DMS79 treated with DMSO at 0.1 percent for 48 hours (cell line): ENCODE data around the gene GPX4.
A peak's percentile ranks its signal among the peaks of the same experiment; 100 is the strongest.

ENCODE experiments used
- DNase-seq: peaks from one replicate; lab custom pipeline; 2025; lab: John Stamatoyannopoulos, UW

The GPX4 gene

GRCh38 chr19:1068009-1069001, 35.5 kb upstream of the GPX4 start:
- DNase-seq: no peak

- DNase-seq: no peak
Observed at GRCh38 chr19:1069009-1069779, 34.6 kb upstream of the GPX4 start.

GRCh38 chr19:1070576-1070930, 33.2 kb upstream of the GPX4 start:
- DNase-seq: no peak

- DNase-seq: no peak
Observed at GRCh38 chr19:1070931-1071791, 32.6 kb upstream of the GPX4 start.

GRCh38 chr19:1072371-1073015, 31.3 kb upstream of the GPX4 start:
- DNase-seq: no peak

GRCh38 chr19:1073063-1073955, 30.5 kb upstream of the GPX4 start:
- DNase-seq: no peak

- no peak for DNase-seq
Observed at GRCh38 chr19:1073956-1074517, 29.8 kb upstream of the GPX4 start.

GRCh38 chr19:1074544-1075283, 29.1 kb upstream of the GPX4 start:
- peak; percentile 82 for DNase-seq

GRCh38 chr19:1076046-1076386, 27.8 kb upstream of the GPX4 start:
- DNase-seq: no peak

- no peak for DNase-seq
Observed at GRCh38 chr19:1076951-1077350, 26.8 kb upstream of the GPX4 start.

- DNase-seq: no peak
Observed at GRCh38 chr19:1079566-1080111, 24.2 kb upstream of the GPX4 start.

GRCh38 chr19:1080360-1081161, 23.2 kb upstream of the GPX4 start:
- DNase-seq: no peak

- no peak for DNase-seq
Observed at GRCh38 chr19:1081301-1082164, 22.3 kb upstream of the GPX4 start.

- peak; percentile 83 for DNase-seq
Observed at GRCh38 chr19:1082165-1082927, 21.4 kb upstream of the GPX4 start.

- DNase-seq: no peak
Observed at GRCh38 chr19:1082928-1083816, 20.6 kb upstream of the GPX4 start.
